BJ (cell line): ENCODE results near the gene CENPP. TPM values are rescaled to one million over a fixed set of nuclear protein-coding genes. Genes with fewer than 3 reads are reported as not detected.

Experiments
- CTCF ChIA-PET: fragments of 350-600 bp; formaldehyde crosslinking; extraction: SDS; loops from one replicate; lab custom pipeline; 2021; ENCODE audit warnings: antibody characterized with exemption, inconsistent platforms; lab: Yijun Ruan, JAX
- POLR2A ChIA-PET: fragments of 300-600 bp; sonication (Branson Sonifier 250); formaldehyde crosslinking; extraction: SDS; loops from one replicate; lab custom pipeline; 2021; ENCODE audit warnings: antibody characterized with exemption; lab: Charles Lee
- DNase-seq: peaks from one replicate; pipeline ENCODE4 v3.0.0-alpha.2; 2011; ENCODE audit warnings: low read depth
- H3K27me3 ChIP-seq: 2 replicates; pipeline ENCODE4 v1.6.0; 2011; ENCODE audit warnings: low read length; ENCODE audit not compliant: control insufficient read depth, insufficient read depth
- H3K36me3 ChIP-seq: 2 replicates; pipeline ENCODE4 v1.5.1; 2011; ENCODE audit warnings: low read length; ENCODE audit not compliant: control insufficient read depth, insufficient read depth
- H3K4me3 ChIP-seq: 2 replicates; pipeline ENCODE4 v1.5.1; 2011; ENCODE audit warnings: low read depth, mild to moderate bottlenecking, control low read depth, low read length
- polyA plus RNA-seq: library from polyadenylated mRNA; depleted of rRNA; stranded (reverse); fragments of >200 nt; gene quantifications from 2 replicates; pipeline ENCODE4 v1.2.3, GENCODE V29; 2011
- TF ChIP-seq, protein P1 (sequence below): IDR thresholded peaks from 2 replicates; pipeline ENCODE4 v1.5.1; 2011; ENCODE audit warnings: low read depth, mild to moderate bottlenecking, control low read depth, inconsistent platforms, low read length, moderate library complexity; ENCODE audit not compliant: insufficient read depth

The CENPP gene
- polyA plus RNA-seq, 1 experiment: 1.3 TPM

DNA sequence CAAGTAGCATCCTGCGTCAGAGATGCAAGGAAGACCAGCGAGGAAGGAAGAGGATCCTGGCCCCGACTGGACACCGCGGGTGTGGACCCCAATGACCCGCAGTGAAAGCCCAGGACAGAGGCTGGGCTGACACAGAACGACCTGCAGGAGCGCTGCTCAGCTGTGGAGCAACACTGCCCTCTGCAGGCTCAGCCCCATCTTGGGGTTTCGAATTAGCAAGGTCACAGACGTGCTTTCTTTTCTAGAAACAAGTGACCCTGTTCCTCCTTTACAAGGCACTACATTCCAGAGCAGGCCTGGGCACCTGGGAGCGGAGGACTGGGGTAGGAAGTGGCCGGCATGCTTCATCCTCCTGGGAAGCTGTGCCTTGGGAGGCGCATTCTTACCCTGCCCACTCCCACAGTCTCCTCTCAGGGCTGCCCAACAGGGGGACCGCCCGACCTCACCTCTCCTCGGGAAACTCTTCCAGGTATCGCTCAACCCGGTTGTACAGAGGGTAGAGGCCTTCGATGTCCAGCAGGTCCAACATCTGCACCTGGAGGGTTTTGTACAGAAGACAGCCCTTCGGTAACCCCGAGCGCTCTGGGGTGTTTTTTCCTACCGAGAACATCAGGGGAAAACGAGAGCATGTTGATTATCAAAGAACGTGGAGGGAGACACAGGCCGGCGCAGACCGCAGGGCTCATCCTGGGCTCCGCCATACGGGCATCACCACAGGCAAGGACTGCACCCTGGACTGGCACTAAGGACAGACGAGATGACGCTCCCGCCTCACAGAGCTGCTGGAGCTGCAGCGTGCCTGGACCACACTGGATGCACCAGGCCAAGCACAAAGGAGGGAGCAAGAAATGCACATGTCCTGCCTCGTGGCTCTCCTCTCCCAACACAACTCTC lies 309.2 kb downstream of the CENPP start:
- Histone ChIP-seq H3K27me3 (no peaks in the 10 kb centered on the region), H3K36me3 (peaks cover 20% of the 10 kb centered on the region), H3K4me3 (no peak overlapping the region)
- ChIA-PET CTCF (interaction anchor here (0.6 to 3.8 kb wide), 28 partner anchors 12 to 496 kb away, joined by 3 to 34 read pairs (median 4); partner anchors contain the start of genes CENPP and NOL8), POLR2A (no interaction called here)
- TF ChIP-seq, protein P1, sequence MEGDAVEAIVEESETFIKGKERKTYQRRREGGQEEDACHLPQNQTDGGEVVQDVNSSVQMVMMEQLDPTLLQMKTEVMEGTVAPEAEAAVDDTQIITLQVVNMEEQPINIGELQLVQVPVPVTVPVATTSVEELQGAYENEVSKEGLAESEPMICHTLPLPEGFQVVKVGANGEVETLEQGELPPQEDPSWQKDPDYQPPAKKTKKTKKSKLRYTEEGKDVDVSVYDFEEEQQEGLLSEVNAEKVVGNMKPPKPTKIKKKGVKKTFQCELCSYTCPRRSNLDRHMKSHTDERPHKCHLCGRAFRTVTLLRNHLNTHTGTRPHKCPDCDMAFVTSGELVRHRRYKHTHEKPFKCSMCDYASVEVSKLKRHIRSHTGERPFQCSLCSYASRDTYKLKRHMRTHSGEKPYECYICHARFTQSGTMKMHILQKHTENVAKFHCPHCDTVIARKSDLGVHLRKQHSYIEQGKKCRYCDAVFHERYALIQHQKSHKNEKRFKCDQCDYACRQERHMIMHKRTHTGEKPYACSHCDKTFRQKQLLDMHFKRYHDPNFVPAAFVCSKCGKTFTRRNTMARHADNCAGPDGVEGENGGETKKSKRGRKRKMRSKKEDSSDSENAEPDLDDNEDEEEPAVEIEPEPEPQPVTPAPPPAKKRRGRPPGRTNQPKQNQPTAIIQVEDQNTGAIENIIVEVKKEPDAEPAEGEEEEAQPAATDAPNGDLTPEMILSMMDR: peak; percentile 97
- DNase-seq: no peak

DNA sequence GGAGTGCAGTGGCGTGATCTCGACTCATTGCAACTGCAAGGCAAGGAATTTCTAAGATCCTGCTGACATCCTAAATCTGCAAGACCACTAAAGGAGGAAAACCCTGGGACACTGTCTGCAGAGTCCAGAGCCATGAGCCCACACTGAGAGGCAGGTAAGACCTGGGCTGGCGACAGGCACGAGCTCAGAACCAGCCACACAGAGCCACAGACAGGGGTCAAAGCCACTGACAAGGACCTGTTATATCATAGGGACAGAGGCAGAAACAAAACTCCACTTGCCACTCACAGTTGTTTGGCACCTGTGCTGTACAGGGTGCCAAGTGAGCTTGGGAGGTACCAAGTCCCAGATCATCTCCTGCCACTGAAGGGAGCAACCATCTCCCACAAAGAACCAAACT lies 310.0 kb downstream of the CENPP start:
- Histone ChIP-seq H3K36me3 (peaks cover 23% of the 10 kb centered on the region), H3K4me3 (no peak overlapping the region), H3K27me3 (no peaks in the 10 kb centered on the region)
- no peak for DNase-seq
- TF ChIP-seq, protein P1: no peak
- ChIA-PET CTCF (interaction anchor here (1.0 to 3.8 kb wide), 7 partner anchors 15 to 497 kb away, joined by 3 to 34 read pairs (median 15); partner anchors contain the start of genes CENPP and NOL8), POLR2A (no interaction called here)

DNA sequence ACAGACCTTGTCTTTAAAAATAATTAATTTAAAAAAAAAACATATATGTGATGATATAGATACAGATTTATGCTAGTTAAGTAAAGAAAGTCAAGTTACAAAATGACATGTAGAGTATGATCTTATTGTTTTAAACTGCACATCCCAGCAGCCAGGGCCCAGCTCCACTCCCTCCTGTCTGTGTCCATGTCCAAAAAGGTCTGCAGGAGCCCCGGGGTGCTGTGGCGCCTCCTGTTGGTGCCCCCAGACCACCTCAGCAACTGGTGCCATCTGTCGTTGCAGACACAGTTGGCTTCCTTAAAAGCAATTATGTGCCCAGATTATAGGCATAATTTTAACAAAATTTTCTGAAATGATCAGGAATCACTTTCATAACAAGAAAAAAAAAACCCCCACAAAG lies 310.9 kb downstream of the CENPP start:
- TF ChIP-seq, protein P1: peak; percentile 20; the same call in 1 of the 2 replicates
- POLR2A ChIA-PET: no interaction called here
- H3K27me3 ChIP-seq: no peaks in the 10 kb centered on the region
- CTCF ChIA-PET: interaction anchor here (1.0 to 3.8 kb wide), 2 partner anchors 293 to 308 kb away, joined by 3 to 34 read pairs; no protein-coding TSS in a partner anchor
- peaks cover 27% of the 10 kb centered on the region for H3K36me3 ChIP-seq
- DNase-seq: no peak
- no peak overlapping the region for H3K4me3 ChIP-seq

DNA sequence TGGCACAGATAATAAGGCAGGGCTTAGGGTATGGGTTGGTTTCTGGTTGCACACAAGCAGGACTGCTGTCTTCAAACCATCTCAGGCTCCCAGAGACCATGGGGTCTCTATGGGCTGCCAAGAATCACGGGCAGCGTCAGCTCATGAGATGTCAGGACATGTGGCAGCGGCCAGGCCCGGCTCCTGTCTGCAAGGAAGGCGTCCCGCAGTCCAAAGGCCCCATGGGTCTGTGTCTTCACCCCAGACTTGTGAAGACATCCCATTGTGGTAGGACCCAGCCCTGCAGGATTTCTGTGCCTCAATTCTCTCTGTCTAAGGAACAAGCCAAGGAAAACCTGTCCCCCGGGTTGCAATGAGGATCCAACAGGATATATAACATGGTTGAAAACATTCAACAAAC lies 311.6 kb downstream of the CENPP start:
- ChIA-PET CTCF (interaction anchor here (1.2 kb wide), 1 partner anchor 497 kb away, joined by 3 read pairs; no protein-coding TSS in a partner anchor), POLR2A (no interaction called here)
- peaks cover 31% of the 10 kb centered on the region for H3K36me3 ChIP-seq
- TF ChIP-seq, protein P1: no peak
- no peaks in the 10 kb centered on the region for H3K27me3 ChIP-seq
- no peak for DNase-seq
- no peak overlapping the region for H3K4me3 ChIP-seq

DNA sequence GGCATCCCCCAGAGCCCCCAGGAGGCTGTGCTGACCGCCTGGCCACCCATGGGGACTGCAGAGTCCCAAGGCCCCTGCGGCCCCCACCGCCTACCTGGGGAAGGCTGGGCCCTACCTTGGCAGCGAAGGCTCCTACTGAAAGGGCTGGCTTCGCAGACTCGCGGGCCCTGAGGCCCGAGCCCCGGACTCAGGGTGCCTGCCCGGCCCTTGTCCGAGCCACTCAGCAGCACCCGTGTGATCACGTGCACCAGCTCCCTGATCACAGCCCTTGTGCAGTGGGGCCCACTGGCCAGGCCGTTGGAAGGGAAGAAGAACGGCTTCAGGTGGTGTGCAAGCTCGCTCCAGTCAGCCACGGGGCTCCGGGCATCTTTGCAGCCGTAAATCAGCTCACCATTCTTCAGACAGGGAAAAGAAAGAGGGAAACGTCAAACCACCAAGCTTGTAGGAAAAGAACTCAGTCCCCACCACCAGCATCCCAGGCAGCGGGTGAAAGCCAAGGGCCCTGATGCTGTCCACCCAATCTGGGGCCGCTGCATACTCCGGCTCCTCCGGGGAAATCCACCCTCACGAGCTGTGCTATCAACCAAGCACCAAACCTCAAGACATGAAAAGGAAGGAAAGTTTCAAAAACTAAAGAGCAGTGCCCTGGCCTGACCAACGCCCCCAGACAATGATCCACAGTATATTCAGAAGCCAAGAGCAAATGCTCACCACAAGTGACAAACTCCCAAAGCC lies 312.3 kb downstream of the CENPP start:
- Histone ChIP-seq H3K27me3 (no peaks in the 10 kb centered on the region), H3K36me3 (peaks cover 38% of the 10 kb centered on the region), H3K4me3 (no peak overlapping the region)
- CTCF ChIA-PET: interaction anchor here (0.7 to 1.4 kb wide), 3 partner anchors 98 to 498 kb away, joined by 3 read pairs; no protein-coding TSS in a partner anchor
- TF ChIP-seq, protein P1: no peak
- no peak for DNase-seq
- POLR2A ChIA-PET: no interaction called here
